LNCAP (cell line): ENCODE results near the gene ACTRT2.

Source experiments
- TF ChIP-seq, protein P1 (sequence below): fragments of 450-650 bp; IDR thresholded peaks from 2 replicates; pipeline ENCODE4 v1.5.1; 2017; ENCODE audit warnings: mild to moderate bottlenecking

Gene ACTRT2

GRCh38 chr1:3019007-3019515 is 2.2 kb upstream of the ACTRT2 start:
- TF ChIP-seq, protein P1, sequence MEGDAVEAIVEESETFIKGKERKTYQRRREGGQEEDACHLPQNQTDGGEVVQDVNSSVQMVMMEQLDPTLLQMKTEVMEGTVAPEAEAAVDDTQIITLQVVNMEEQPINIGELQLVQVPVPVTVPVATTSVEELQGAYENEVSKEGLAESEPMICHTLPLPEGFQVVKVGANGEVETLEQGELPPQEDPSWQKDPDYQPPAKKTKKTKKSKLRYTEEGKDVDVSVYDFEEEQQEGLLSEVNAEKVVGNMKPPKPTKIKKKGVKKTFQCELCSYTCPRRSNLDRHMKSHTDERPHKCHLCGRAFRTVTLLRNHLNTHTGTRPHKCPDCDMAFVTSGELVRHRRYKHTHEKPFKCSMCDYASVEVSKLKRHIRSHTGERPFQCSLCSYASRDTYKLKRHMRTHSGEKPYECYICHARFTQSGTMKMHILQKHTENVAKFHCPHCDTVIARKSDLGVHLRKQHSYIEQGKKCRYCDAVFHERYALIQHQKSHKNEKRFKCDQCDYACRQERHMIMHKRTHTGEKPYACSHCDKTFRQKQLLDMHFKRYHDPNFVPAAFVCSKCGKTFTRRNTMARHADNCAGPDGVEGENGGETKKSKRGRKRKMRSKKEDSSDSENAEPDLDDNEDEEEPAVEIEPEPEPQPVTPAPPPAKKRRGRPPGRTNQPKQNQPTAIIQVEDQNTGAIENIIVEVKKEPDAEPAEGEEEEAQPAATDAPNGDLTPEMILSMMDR: no peak

GRCh38 chr1:3019516-3020051 is 1.7 kb upstream of the ACTRT2 start:
- TF ChIP-seq, protein P1: no peak

GRCh38 chr1:3020263-3020909 is 881 bp upstream of the ACTRT2 start:
- TF ChIP-seq, protein P1: no peak

DNA sequence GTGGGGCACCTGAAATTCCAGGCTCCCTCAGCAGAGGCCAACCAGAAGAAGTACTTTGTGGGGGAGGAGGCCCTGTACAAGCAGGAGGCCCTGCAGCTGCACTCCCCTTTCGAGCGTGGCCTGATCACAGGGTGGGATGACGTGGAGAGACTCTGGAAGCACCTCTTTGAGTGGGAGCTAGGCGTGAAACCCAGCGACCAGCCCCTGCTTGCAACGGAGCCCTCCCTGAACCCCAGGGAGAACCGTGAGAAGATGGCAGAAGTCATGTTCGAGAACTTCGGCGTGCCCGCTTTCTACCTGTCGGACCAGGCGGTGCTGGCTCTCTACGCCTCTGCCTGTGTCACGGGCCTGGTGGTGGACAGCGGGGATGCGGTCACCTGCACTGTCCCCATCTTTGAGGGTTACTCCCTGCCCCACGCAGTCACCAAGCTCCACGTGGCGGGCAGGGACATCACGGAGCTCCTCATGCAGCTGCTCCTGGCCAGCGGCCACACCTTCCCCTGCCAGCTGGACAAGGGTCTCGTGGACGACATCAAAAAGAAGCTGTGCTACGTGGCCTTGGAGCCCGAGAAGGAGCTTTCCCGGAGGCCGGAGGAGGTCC is 634 bp downstream of the ACTRT2 start:
- TF ChIP-seq, protein P1: no peak

- TF ChIP-seq, protein P1: no peak
Measured at GRCh38 chr1:3022511-3022973, 1.3 kb downstream of the ACTRT2 start.

- TF ChIP-seq, protein P1: no peak
Measured at GRCh38 chr1:3022976-3023375, 1.7 kb downstream of the ACTRT2 start.

- TF ChIP-seq, protein P1: no peak
Measured at GRCh38 chr1:3024019-3024418, 2.8 kb downstream of the ACTRT2 start.
